GM12865 (cell line): ENCODE measurements around the gene HSPA1L.
A peak's percentile ranks its signal among the peaks of the same experiment; 100 is the strongest.
"Not testable (repeated sequence)": the region's sequence is repeated elsewhere in the genome, so short reads cannot be mapped to it uniquely, and the experiment has no call there.

Experiments
- DNase-seq: peaks from one replicate; pipeline ENCODE4 v3.0.0; 2010; ENCODE audit warnings: low read depth
- H3K4me3 ChIP-seq: 2 replicates; pipeline ENCODE4 v1.5.1; 2011; ENCODE audit warnings: mild to moderate bottlenecking, low read depth, low read length, control low read depth
- TF ChIP-seq, protein P1 (sequence below): IDR thresholded peaks from 2 replicates; pipeline ENCODE4 v1.5.1; 2011; ENCODE audit warnings: low read length, control low read depth, low read depth, inconsistent platforms; ENCODE audit not compliant: insufficient read depth; ENCODE audit errors: missing control alignments

Gene HSPA1L

DNA sequence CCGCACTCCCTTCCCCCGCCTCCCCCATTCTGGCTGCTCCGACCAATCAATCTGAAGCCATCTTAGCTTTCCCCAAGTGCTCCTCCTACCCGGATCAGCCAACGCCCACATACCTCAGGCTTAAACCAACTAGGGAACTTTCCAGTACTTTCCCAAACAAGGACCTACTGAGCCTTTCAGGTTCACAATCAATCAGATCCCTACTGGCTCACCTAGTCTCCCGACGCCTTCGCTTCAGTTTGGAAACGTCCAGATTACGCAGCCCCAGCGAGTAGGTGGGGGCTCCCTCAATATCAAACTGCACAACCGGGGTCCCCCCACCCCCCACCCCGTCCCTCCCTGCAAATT lies 432 bp downstream of the HSPA1L start:
- TF ChIP-seq, protein P1, sequence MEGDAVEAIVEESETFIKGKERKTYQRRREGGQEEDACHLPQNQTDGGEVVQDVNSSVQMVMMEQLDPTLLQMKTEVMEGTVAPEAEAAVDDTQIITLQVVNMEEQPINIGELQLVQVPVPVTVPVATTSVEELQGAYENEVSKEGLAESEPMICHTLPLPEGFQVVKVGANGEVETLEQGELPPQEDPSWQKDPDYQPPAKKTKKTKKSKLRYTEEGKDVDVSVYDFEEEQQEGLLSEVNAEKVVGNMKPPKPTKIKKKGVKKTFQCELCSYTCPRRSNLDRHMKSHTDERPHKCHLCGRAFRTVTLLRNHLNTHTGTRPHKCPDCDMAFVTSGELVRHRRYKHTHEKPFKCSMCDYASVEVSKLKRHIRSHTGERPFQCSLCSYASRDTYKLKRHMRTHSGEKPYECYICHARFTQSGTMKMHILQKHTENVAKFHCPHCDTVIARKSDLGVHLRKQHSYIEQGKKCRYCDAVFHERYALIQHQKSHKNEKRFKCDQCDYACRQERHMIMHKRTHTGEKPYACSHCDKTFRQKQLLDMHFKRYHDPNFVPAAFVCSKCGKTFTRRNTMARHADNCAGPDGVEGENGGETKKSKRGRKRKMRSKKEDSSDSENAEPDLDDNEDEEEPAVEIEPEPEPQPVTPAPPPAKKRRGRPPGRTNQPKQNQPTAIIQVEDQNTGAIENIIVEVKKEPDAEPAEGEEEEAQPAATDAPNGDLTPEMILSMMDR: no peak
- peak; percentile 89 for DNase-seq
- H3K4me3 ChIP-seq: peak overlapping the region; percentile 90

DNA sequence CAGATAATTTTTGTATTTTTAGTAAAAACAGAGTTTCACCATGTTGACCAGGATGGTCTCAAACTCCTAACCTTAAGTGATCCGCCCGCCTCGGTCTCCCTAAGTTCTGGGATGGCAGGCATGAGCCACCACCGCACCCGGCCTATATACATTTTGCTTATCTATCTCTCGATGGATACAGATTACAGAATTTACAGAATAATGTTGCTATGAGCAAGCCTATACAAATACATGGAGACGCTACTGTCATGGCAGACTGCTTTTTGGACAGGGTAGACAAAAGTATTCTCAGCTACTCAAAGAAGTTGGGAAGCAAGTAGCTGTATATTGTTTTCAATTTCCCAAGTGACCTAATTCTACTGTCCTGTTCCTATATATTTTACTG lies 1.6 kb downstream of the HSPA1L start:
- no peak for DNase-seq
- TF ChIP-seq, protein P1: no peak
- H3K4me3 ChIP-seq: peak overlapping the region; percentile 90

DNA sequence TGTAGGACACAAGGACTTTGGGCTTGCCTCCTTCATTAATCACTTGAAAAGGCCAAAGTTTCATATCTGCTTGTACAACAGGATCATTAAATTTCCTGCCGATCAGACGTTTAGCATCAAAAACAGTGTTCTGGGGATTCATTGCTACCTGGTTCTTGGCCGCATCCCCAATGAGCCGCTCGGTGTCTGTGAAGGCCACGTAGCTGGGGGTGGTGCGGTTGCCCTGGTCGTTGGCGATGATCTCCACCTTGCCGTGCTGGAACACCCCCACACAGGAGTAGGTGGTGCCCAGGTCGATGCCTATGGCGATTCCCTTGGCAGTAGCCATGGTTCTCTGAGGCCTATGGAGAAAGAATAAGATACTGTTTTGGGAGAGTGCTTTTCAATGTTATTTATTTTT lies 3.4 kb downstream of the HSPA1L start:
- DNase-seq: no peak
- TF ChIP-seq, protein P1: no peak
- H3K4me3 ChIP-seq: no peak overlapping the region

DNA sequence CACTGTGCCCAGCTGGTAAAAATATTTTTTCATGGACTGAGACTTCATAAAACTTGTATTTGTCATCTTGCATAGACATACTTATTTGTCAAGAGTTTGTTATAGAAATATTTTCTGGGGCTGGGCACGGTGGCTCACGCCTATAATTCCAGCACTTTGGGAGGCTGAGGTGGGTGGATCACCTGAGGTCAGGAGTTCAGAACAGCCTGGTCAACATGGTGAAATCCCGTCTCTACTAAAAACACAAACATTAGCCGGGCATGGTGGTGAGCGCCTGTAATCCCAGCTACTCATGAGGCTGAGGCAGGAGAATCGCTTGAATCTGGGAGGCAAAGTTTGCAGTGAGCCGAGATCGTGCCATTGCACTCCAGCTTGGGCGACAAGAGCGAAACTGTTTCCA lies 6.5 kb downstream of the HSPA1L start:
- DNase-seq, H3K4me3 ChIP-seq: not testable (repeated sequence)

DNA sequence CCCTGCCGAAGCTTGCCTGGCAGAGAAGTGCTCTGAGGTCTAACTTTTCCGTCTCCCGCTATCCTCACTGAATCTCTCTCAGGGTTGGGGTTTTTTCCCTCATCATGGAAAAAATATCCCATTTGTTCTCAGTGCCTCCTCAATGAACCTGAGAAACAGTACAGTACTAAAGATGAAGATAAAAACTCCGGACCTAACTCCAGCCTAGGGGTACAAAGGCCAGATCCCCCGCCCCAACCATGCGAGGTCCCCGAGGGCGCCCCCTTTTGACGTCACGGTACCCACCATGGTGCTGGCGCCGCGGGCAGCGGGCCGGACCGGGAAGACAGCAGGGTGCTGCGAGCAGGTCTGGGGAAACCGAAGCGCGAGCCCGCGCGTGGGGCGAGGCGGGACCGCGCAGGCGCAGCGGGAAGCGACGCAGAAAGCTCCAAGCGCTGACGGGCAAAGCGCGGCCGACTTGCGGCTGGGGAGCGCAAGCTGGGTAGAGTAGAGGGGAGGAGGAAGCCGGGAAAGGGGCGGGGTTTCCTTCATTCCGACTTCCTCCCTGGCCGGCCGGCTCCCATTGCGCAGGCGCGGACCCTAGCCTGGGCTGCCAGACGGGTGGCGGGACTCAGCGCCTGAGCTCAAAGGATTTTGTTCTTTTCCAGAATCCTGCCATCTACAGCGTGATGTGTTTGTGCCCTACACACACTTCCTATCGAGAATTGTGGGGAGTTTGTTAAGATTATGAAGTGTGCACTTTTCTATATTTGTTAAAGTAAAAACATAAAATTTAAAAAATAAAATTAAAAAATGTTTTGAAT lies 8.4 kb downstream of the HSPA1L start, which contains the start of gene LSM2:
Gene LSM2 (minus strand): TSS at position 497 of the 803 bp plus-strand sequence. CDS start 209 bp downstream, at position 288.
- DNase-seq: peak; percentile 97
- peak within 1 kb of the TSS; percentile 82 for H3K4me3 ChIP-seq
- TF ChIP-seq, protein P1: peak; percentile 12

DNA sequence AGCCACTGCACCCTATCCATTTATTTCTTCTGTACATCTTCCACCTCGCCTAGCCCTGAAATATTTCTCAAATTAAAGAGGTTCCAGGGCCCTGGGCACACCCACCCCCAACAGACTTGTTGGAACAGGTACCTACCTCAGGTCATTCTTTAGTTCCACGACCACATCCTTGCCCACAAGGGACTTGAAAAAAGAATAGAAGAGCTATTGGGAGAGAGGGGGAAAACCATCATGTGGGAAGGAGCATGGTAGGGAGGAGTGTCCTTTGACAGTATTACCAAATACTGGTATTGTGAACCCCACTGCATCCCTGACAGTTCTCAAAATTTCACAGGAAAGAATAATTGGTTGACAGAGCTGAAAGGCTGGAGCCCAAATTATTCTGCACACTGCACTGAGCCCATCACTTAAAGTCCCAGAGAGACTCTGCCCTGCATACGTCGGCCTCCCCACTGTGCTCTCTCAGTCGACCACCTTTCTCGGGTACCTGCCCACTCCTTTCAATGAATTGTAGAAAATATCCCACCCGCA lies 9.1 kb downstream of the HSPA1L start:
- TF ChIP-seq, protein P1: no peak
- peak overlapping the region; percentile 82 for H3K4me3 ChIP-seq
- no peak for DNase-seq

DNA sequence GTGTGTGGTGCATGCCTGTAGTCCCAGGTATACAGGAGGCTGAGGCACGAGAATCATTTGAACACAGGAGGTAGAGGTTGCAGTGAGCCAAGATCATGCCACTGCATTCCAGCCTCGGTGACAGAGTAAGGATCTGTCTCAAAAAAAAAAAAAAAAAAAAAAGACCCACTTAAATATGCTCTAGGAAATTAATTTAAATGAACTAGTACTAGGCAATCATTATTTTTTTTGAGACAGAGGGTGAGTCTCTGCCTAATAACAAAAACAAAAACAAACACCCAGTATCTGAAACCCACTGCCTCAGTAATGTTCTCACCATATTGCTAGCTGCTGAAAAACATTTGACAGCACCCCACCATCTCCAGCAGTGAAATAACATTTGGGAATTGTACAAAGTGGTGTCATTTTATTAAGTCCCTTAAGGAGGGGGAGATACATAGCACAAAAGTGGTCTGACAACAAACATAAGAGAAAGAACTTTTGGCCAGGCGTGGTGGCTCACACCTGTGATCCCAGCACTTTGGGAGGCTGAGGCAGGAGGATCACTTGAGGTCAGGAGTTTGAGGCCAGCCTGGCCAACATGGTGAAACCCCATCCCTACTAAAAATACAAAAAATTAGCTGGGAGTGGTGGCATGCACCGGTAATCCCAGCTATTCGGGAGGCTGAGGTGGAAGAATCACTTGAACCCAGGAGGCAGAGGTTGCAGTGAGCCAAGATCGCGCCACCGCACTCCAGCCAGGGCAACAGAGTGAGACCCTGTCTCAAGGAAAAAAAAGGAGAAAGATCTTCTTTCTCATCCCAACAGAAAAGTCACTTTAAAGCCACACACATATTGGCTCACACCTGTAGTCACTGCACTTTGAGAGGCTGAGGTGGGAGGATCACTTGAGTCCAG lies 13.8 kb downstream of the HSPA1L start:
- H3K4me3 ChIP-seq, DNase-seq: not testable (repeated sequence)

DNA sequence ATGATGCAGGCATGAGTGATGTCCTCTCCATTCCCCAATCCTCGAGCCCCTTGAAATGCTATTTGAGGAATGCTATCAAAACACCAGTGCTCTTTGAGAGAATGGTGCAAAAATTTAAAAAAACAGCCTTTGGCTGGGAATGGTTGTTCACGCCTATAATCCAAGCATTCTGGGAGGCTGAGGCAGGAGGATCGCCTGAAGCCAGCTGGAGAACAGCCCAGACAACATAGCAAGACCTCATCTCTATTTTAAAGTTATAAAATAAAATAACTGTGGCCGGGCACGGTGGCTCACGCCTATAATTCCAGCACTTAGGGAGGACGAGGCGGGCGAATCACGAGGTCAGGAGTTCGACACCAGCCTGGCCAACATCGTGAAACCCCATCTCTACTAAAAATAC lies 15.3 kb downstream of the HSPA1L start:
- H3K4me3 ChIP-seq: no peak overlapping the region
- no peak for DNase-seq
- TF ChIP-seq, protein P1: no peak
